Keratinocyte (primary cell): ENCODE data around the gene EWSR1. TPM values are rescaled to one million over a fixed set of nuclear protein-coding genes. Genes with fewer than 3 reads are reported as not detected.

Source experiments
- DNase-seq: peaks from one replicate; pipeline ENCODE4 v3.0.0-alpha.2; 2011; ENCODE audit warnings: low read depth, missing footprints, low spot score
- FAIRE-seq: peaks from 2 replicates; lab custom pipeline; 2011; peaks lifted over from hg19 to GRCh38; lab: Jason Lieb, UNC
- H2AFZ ChIP-seq: 2 replicates; pipeline ENCODE4 v1.6.0; 2012; ENCODE audit warnings: low read length, control low read depth, inconsistent platforms; ENCODE audit not compliant: control insufficient read depth
- H3K27ac ChIP-seq: 2 replicates; pipeline ENCODE4 v1.5.1; 2011; ENCODE audit warnings: low read length; ENCODE audit not compliant: control insufficient read depth, insufficient read depth
- H3K27me3 ChIP-seq: 3 replicates; pipeline ENCODE4 v1.6.0; 2011; ENCODE audit warnings: low read length; ENCODE audit not compliant: control insufficient read depth, insufficient read depth; ENCODE audit errors: extremely low read depth
- H3K36me3 ChIP-seq, 2 experiments: 2 replicates in 1 of 2; 3 replicates in 1 of 2; pipeline ENCODE4 v1.5.1; 2011; ENCODE audit warnings: low read length in 2 of 2, mild to moderate bottlenecking in 1 of 2; ENCODE audit not compliant: control insufficient read depth in 2 of 2, insufficient read depth in 2 of 2; ENCODE audit errors: extremely low read depth in 1 of 2
- H3K4me1 ChIP-seq: 3 replicates; pipeline ENCODE4 v1.5.1; 2011; ENCODE audit warnings: low read length; ENCODE audit not compliant: control insufficient read depth, insufficient read depth; ENCODE audit errors: extremely low read depth
- H3K4me2 ChIP-seq: 3 replicates; pipeline ENCODE4 v1.6.0; 2011; ENCODE audit warnings: low read depth, low read length; ENCODE audit not compliant: control insufficient read depth, insufficient read depth; ENCODE audit errors: extremely low read depth
- H3K4me3 ChIP-seq, 3 experiments: fragments of 200-600 bp in 1 of 3; sonication (generic) in 1 of 3; 2 replicates in 2 of 3; 3 replicates in 1 of 3; pipeline ENCODE4 v1.5.1; 2011 to 2016; ENCODE audit warnings: low read length in 3 of 3, mild to moderate bottlenecking in 3 of 3, control low read depth in 2 of 3, inconsistent platforms in 1 of 3, low read depth in 1 of 3, mixed read lengths in 1 of 3, mixed run types in 1 of 3, moderate library complexity in 1 of 3; ENCODE audit not compliant: control insufficient read depth in 2 of 3, insufficient read depth in 2 of 3; ENCODE audit errors: extremely low read depth in 1 of 3
- H3K79me2 ChIP-seq: 2 replicates; pipeline ENCODE4 v1.6.0; 2012; ENCODE audit warnings: low read length; ENCODE audit not compliant: control insufficient read depth, insufficient read depth
- H3K9ac ChIP-seq: 3 replicates; pipeline ENCODE4 v1.6.0; 2011; ENCODE audit warnings: low read length; ENCODE audit not compliant: control insufficient read depth, insufficient read depth; ENCODE audit errors: extremely low read depth
- H3K9me1 ChIP-seq: 3 replicates; pipeline ENCODE4 v1.6.0; 2011; ENCODE audit warnings: low read length; ENCODE audit not compliant: control insufficient read depth, insufficient read depth; ENCODE audit errors: extremely low read depth
- H3K9me3 ChIP-seq: 2 replicates; pipeline ENCODE4 v1.5.1; 2012; ENCODE audit warnings: low read depth, low read length; ENCODE audit not compliant: control insufficient read depth
- H4K20me1 ChIP-seq: 3 replicates; pipeline ENCODE4 v1.6.0; 2011; ENCODE audit warnings: low read length; ENCODE audit not compliant: control insufficient read depth, insufficient read depth; ENCODE audit errors: extremely low read depth
- EZH2 ChIP-seq: IDR thresholded peaks from one replicate; pipeline ENCODE4 v1.6.1; 2012; ENCODE audit warnings: inconsistent platforms, mild to moderate bottlenecking, low read length, moderate library complexity
- dilution Hi-C: fragments of 300-500 bp; cut with MboI; formaldehyde crosslinking; loops from one replicate; pipeline ENCODE4 v1.7.0; 2020; ENCODE audit warnings: low sequenced_read_pairs; ENCODE audit not compliant: extremely low pct_ligation_motif_present
- polyA plus RNA-seq, 5 experiments: library from polyadenylated mRNA; depleted of rRNA in 3 of 5; stranded (reverse) in 3 of 5; stranded (forward) in 1 of 5; unstranded in 1 of 5; fragments of >200 nt; gene quantifications; 1 replicate in 1 of 5; 2 replicates in 3 of 5; 3 replicates in 1 of 5; pipeline versions ENCODE4 v1.2.1 to v1.2.3, GENCODE V29; 2011 to 2012; ENCODE audit warnings: missing spikeins in 2 of 5, low read depth in 1 of 5, low replicate concordance in 1 of 5
- TF ChIP-seq, protein P1 (sequence below), 3 experiments: IDR thresholded peaks in 1 of 3; conservative IDR thresholded peaks in 1 of 3; optimal IDR thresholded peaks in 1 of 3; 2 replicates in 2 of 3; 3 replicates in 1 of 3; pipeline versions ENCODE3 to v1.5.1; 2011; ENCODE audit warnings: low read length in 3 of 3, mild to moderate bottlenecking in 3 of 3, moderate library complexity in 2 of 3, control low read depth in 1 of 3, inconsistent platforms in 1 of 3; ENCODE audit not compliant: insufficient read depth in 2 of 3; ENCODE audit errors: extremely low read depth in 1 of 3

The EWSR1 gene
- polyA plus RNA-seq, 1 donor (not counting 4 experiments of a cell fraction or from before 2014, with no cell fraction given), result 245 TPM

DNA sequence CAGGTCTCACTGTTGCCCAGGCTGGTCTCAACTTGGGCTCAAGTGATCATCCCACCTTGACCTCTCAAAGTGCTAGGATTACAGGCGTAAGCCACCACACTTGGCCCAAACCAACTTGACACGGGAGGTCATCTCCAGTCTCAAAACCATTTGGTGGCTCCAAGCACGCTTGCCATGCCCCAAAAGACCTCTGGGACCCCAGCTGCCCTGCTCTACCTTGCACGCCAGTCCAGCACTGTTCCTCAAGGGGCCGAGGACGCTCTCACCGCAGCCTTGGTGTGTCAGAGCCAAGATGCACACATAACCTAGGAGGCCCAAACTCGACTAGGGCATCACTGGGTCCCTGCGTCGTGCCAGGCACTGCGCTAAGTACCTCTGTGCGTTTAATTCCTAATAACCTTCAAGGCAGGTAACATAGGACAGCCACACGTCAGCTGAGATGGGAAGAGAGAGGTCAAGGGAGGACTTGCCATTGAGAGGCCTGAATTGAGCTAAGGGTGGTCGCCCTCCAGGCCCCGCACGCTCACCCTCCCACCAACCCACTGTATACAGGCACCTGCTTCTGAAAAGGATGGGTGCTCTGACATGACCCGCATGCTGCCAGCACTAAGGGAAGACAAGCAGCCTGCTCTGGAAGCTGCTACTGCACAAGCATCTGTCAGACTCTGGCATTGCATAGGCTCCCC, 33.8 kb downstream of the EWSR1 start:
- H3K4me1 ChIP-seq, result peaks cover 5% of the 10 kb centered on the region
- dilution Hi-C loops, result no loop called here
- H3K27ac ChIP-seq, result no peak overlapping the region
- H3K4me3 ChIP-seq, result no peak overlapping the region
- H3K79me2 ChIP-seq, result no peaks in the 10 kb centered on the region
- TF ChIP-seq, protein P1, sequence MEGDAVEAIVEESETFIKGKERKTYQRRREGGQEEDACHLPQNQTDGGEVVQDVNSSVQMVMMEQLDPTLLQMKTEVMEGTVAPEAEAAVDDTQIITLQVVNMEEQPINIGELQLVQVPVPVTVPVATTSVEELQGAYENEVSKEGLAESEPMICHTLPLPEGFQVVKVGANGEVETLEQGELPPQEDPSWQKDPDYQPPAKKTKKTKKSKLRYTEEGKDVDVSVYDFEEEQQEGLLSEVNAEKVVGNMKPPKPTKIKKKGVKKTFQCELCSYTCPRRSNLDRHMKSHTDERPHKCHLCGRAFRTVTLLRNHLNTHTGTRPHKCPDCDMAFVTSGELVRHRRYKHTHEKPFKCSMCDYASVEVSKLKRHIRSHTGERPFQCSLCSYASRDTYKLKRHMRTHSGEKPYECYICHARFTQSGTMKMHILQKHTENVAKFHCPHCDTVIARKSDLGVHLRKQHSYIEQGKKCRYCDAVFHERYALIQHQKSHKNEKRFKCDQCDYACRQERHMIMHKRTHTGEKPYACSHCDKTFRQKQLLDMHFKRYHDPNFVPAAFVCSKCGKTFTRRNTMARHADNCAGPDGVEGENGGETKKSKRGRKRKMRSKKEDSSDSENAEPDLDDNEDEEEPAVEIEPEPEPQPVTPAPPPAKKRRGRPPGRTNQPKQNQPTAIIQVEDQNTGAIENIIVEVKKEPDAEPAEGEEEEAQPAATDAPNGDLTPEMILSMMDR (optimal IDR thresholded peaks at IDR 0.05 in 1 of 3, IDR thresholded peaks at IDR 0.05 in 1 of 3, conservative IDR thresholded peaks at IDR 0.05 in 1 of 3; ENCODE audit: extremely low read depth in 1 of 3, insufficient read depth in 2 of 3, low read length in 3 of 3), result no peak
- no peak for TF ChIP-seq EZH2
- peaks cover 26 to 34% of the 10 kb centered on the region in 2 experiments for H3K36me3 ChIP-seq
- peaks cover 17% of the 10 kb centered on the region for H4K20me1 ChIP-seq
- H3K4me2 ChIP-seq, result no peak overlapping the region
- no peak overlapping the region for H2AFZ ChIP-seq
- DNase-seq, result no peak
- H3K9ac ChIP-seq, result no peak overlapping the region
- H3K27me3 ChIP-seq, result no peaks in the 10 kb centered on the region
- no peak for FAIRE-seq
- no peaks in the 10 kb centered on the region for H3K9me3 ChIP-seq
- H3K9me1 ChIP-seq, result peaks cover 2% of the 10 kb centered on the region

GRCh38 chr22:29302402-29302680, 34.3 kb downstream of the EWSR1 start:
- Histone ChIP-seq H3K4me3 (no peak overlapping the region), H3K4me2 (no peak overlapping the region), H3K4me1 (peaks cover 5% of the 10 kb centered on the region), H3K79me2 (peaks cover 2% of the 10 kb centered on the region), H3K9me3 (no peaks in the 10 kb centered on the region), H3K27me3 (no peaks in the 10 kb centered on the region), H3K9ac (no peak overlapping the region), H2AFZ (no peak overlapping the region), H3K9me1 (peaks cover 2% of the 10 kb centered on the region), H3K27ac (no peak overlapping the region), H4K20me1 (peaks cover 17% of the 10 kb centered on the region), H3K36me3 (peaks cover 21 to 29% of the 10 kb centered on the region in 2 experiments)
- TF ChIP-seq EZH2, result no peak
- TF ChIP-seq, protein P1 (optimal IDR thresholded peaks at IDR 0.05 in 1 of 3, IDR thresholded peaks at IDR 0.05 in 1 of 3, conservative IDR thresholded peaks at IDR 0.05 in 1 of 3; ENCODE audit: extremely low read depth in 1 of 3, insufficient read depth in 2 of 3, low read length in 3 of 3), result no peak
- DNase-seq (no peak), FAIRE-seq (no peak)
- dilution Hi-C loops, result no loop called here
